Tibial artery (tissue), 4 donors: ENCODE measurements around the gene MECP2.
A peak's percentile ranks its signal among the peaks of the same experiment; 100 is the strongest.

ENCODE experiments used
- DNase-seq, 2 donors: peaks; one replicate each; pipeline ENCODE4 v3.0.0-alpha.2; 2019
- H3K27ac ChIP-seq, 2 donors: fragments of 200-600 bp; sonication (generic) in 1 of 2; 1 replicate in 1 of 2; 2 replicates in 1 of 2; pipeline ENCODE4 v1.5.1; 2018 to 2019; ENCODE audit warnings: mild to moderate bottlenecking in 1 of 2
- H3K27me3 ChIP-seq, 2 donors: fragments of 200-600 bp; sonication (generic) in 1 of 2; one replicate each; pipeline versions ENCODE4 v1.5.1 to v1.6.0; 2016 to 2019
- H3K36me3 ChIP-seq, 3 donors: fragments of 200-600 bp; sonication (generic) in 2 of 3; one replicate each; pipeline ENCODE4 v1.5.1; 2016 to 2019; ENCODE audit warnings: mild to moderate bottlenecking in 2 of 3
- H3K4me1 ChIP-seq, 4 donors: fragments of 200-600 bp; sonication (generic) in 2 of 4; 1 replicate in 3 of 4; 2 replicates in 1 of 4; pipeline ENCODE4 v1.5.1; 2016 to 2019
- H3K4me3 ChIP-seq, 2 donors: fragments of 200-600 bp; sonication (generic) in 1 of 2; 1 replicate in 1 of 2; 2 replicates in 1 of 2; pipeline ENCODE4 v1.5.1; 2018 to 2019; ENCODE audit warnings: mild to moderate bottlenecking in 2 of 2
- H3K9me3 ChIP-seq, 3 donors: fragments of 200-600 bp; sonication (generic) in 1 of 3; one replicate each; pipeline ENCODE4 v1.5.1; 2016 to 2019
- CTCF ChIP-seq, 2 experiments: fragments of 200-600 bp in 1 of 2; fragments of 450-650 bp in 1 of 2; IDR thresholded peaks; one replicate each; pipeline ENCODE4 v1.5.1; 2017 to 2019; ENCODE audit warnings: antibody characterized with exemption in 2 of 2, mild to moderate bottlenecking in 1 of 2, moderate library complexity in 1 of 2
- intact Hi-C: fragments of 100-400 bp; cut with DNase I; formaldehyde crosslinking; loops from one replicate; pipeline ENCODE4 v1.15.0; 2023; ENCODE audit warnings: low total_unique reads

The MECP2 gene

GRCh38 chrX:154140206-154140605 lies 42.7 kb upstream of the MECP2 start:
- H3K27ac ChIP-seq, result no peak overlapping the region
- no peaks in the 10 kb centered on the region for H3K36me3 ChIP-seq
- TF ChIP-seq CTCF (IDR thresholded peaks at IDR 0.05), result no peak
- no peaks in the 10 kb centered on the region for H3K9me3 ChIP-seq
- no peaks in the 10 kb centered on the region for H3K27me3 ChIP-seq
- intact Hi-C loops, result no loop called here
- H3K4me1 ChIP-seq, result no peaks in the 10 kb centered on the region
- no peak for DNase-seq
- H3K4me3 ChIP-seq, result no peak overlapping the region

GRCh38 chrX:154138857-154139256 lies 41.3 kb upstream of the MECP2 start:
- Histone ChIP-seq H3K4me3 (no peak overlapping the region), H3K27ac (no peak overlapping the region), H3K36me3 (no peaks in the 10 kb centered on the region), H3K4me1 (no peaks in the 10 kb centered on the region), H3K27me3 (no peaks in the 10 kb centered on the region), H3K9me3 (no peaks in the 10 kb centered on the region)
- no peak for DNase-seq
- intact Hi-C loops, result no loop called here
- no peak for TF ChIP-seq CTCF (IDR thresholded peaks at IDR 0.05)

GRCh38 chrX:154136627-154137161 lies 39.2 kb upstream of the MECP2 start:
- Histone ChIP-seq H3K36me3 (no peaks in the 10 kb centered on the region), H3K27me3 (no peaks in the 10 kb centered on the region), H3K4me1 (no peaks in the 10 kb centered on the region), H3K9me3 (no peaks in the 10 kb centered on the region), H3K4me3 (peak overlapping the region; percentile 37 to 49), H3K27ac (no peak overlapping the region)
- intact Hi-C loops, result no loop called here
- DNase-seq, result peak; percentile 52 to 69
- TF ChIP-seq CTCF (IDR thresholded peaks at IDR 0.05), result peak; percentile 59 to 66

GRCh38 chrX:154135458-154136229 lies 38.1 kb upstream of the MECP2 start:
- H3K4me3 ChIP-seq, result no peak overlapping the region
- no peak overlapping the region for H3K27ac ChIP-seq
- intact Hi-C loops, result no loop called here
- H3K27me3 ChIP-seq, result no peaks in the 10 kb centered on the region
- TF ChIP-seq CTCF (IDR thresholded peaks at IDR 0.05), result no peak
- DNase-seq, result no peak
- no peaks in the 10 kb centered on the region for H3K4me1 ChIP-seq
- no peaks in the 10 kb centered on the region for H3K36me3 ChIP-seq
- no peaks in the 10 kb centered on the region for H3K9me3 ChIP-seq

GRCh38 chrX:154132366-154132765 lies 34.8 kb upstream of the MECP2 start:
- Histone ChIP-seq H3K36me3 (no peaks in the 10 kb centered on the region), H3K27ac (no peak overlapping the region), H3K4me3 (no peak overlapping the region), H3K27me3 (no peaks in the 10 kb centered on the region), H3K9me3 (no peaks in the 10 kb centered on the region), H3K4me1 (no peaks in the 10 kb centered on the region)
- intact Hi-C loops, result no loop called here
- TF ChIP-seq CTCF (IDR thresholded peaks at IDR 0.05), result no peak
- DNase-seq, result no peak
